Testis (tissue), 3 donors: ENCODE measurements around the gene LIN7B. TPM values are rescaled to one million over a fixed set of nuclear protein-coding genes. Genes with fewer than 3 reads are reported as not detected.

Source experiments
- DNase-seq: peaks from one replicate; pipeline ENCODE4 v3.0.0-alpha.2; 2019
- H3K27ac ChIP-seq, 2 donors: fragments of 200-600 bp; sonication (generic); one replicate each; pipeline ENCODE4 v1.5.1; 2019
- H3K27me3 ChIP-seq: fragments of 200-600 bp; sonication (generic); one replicate; pipeline ENCODE4 v1.5.1; 2019
- H3K36me3 ChIP-seq: fragments of 200-600 bp; sonication (generic); one replicate; pipeline ENCODE4 v1.5.1; 2017; ENCODE audit warnings: low read depth; ENCODE audit errors: missing control alignments
- H3K4me1 ChIP-seq: fragments of 200-600 bp; sonication (generic); one replicate; pipeline ENCODE4 v1.5.1; 2019
- H3K4me3 ChIP-seq, 2 donors: fragments of 200-600 bp; sonication (generic); one replicate each; pipeline ENCODE4 v1.5.1; 2017 to 2019
- H3K9me3 ChIP-seq: fragments of 200-600 bp; sonication (generic); one replicate; pipeline ENCODE4 v1.5.1; 2017
- CTCF ChIP-seq, 3 experiments: fragments of 450-650 bp in 2 of 3; fragments of 200-600 bp in 1 of 3; sonication (generic) in 1 of 3; IDR thresholded peaks; one replicate each; pipeline ENCODE4 v1.5.1; 2016 to 2019; ENCODE audit warnings: antibody characterized with exemption in 3 of 3, mild to moderate bottlenecking in 2 of 3, moderate library complexity in 1 of 3
- POLR2A ChIP-seq: fragments of 450-650 bp; IDR thresholded peaks from one replicate; pipeline ENCODE4 v1.6.1; 2017; ENCODE audit warnings: antibody characterized with exemption, mild to moderate bottlenecking, moderate library complexity
- WGBS, 2 donors: methylation state at CpG; one replicate each; pipeline ENCODE4 v1.1.5; 2018; 5-methylcytosine and 5-hydroxymethylcytosine counted together
- intact Hi-C: fragments of 100-400 bp; cut with DNase I; formaldehyde crosslinking; loops from one replicate; pipeline ENCODE4 v1.15.1; 2023; ENCODE audit warnings: low total_unique reads
- polyA plus RNA-seq: library from polyadenylated mRNA; stranded (reverse); fragments of 350-450 nt; fragmentation: Illumina TruSeq; extraction: RNeasy Lipid Tissue Mini Kit (QIAGEN cat#74804); gene quantifications from one replicate; pipeline ENCODE4 v1.2.3, GENCODE V29; 2014; ENCODE audit warnings: low read depth, low replicate concordance; ENCODE audit not compliant: insufficient read depth
- total RNA-seq, 2 donors: library from RNA; depleted of rRNA; stranded (reverse); fragments of >200 nt; gene quantifications; one replicate each; pipeline ENCODE4 v1.2.3, GENCODE V29; 2016

LIN7B gene
- total and polyA plus RNA-seq, 3 donors from 2014 or later, result 22.4 to 66.2 (median 57.6) TPM

GRCh38 chr19:49094505-49095482 lies 19.4 kb upstream of the LIN7B start:
- Histone ChIP-seq H3K27ac (no peak overlapping the region), H3K4me1 (peaks cover 16% of the 10 kb centered on the region), H3K4me3 (no peak overlapping the region), H3K9me3 (no peaks in the 10 kb centered on the region), H3K36me3 (no peaks in the 10 kb centered on the region), H3K27me3 (no peaks in the 10 kb centered on the region)
- TF ChIP-seq POLR2A (no peak), CTCF (IDR thresholded peaks at IDR 0.05) (no peak)
- DNase-seq, result peak; percentile 73
- intact Hi-C loops, result loop anchor here (10.0 kb wide), 2 partner anchors 50 to 120 kb away; no protein-coding TSS in a partner anchor
- 45 to 56% methylated on average over 23 of the region's 23 CpGs for WGBS, 2 donors

GRCh38 chr19:49097453-49098288 lies 16.5 kb upstream of the LIN7B start:
- Histone ChIP-seq H3K4me3 (no peak overlapping the region), H3K36me3 (no peaks in the 10 kb centered on the region), H3K9me3 (no peaks in the 10 kb centered on the region), H3K27ac (no peak overlapping the region), H3K27me3 (no peaks in the 10 kb centered on the region), H3K4me1 (peaks cover 18% of the 10 kb centered on the region)
- DNase-seq, result peak; percentile 76
- intact Hi-C loops, result loop anchor here (10.0 kb wide), 2 partner anchors 47 to 117 kb away; no protein-coding TSS in a partner anchor
- TF ChIP-seq POLR2A (no peak), CTCF (IDR thresholded peaks at IDR 0.05) (peak; percentile 93 to 99 (median 93))
- WGBS, 2 donors, result 46 to 58% methylated on average over 8 of the region's 8 CpGs

GRCh38 chr19:49098795-49099194 lies 15.4 kb upstream of the LIN7B start:
- H3K4me1 ChIP-seq, result peaks cover 18% of the 10 kb centered on the region
- H3K36me3 ChIP-seq, result no peaks in the 10 kb centered on the region
- TF ChIP-seq POLR2A (no peak), CTCF (IDR thresholded peaks at IDR 0.05) (no peak)
- no peaks in the 10 kb centered on the region for H3K27me3 ChIP-seq
- no peak overlapping the region for H3K27ac ChIP-seq
- no peak overlapping the region for H3K4me3 ChIP-seq
- H3K9me3 ChIP-seq, result no peaks in the 10 kb centered on the region
- no peak for DNase-seq
- intact Hi-C loops, result loop anchor here (10.0 kb wide), 2 partner anchors 46 to 116 kb away; no protein-coding TSS in a partner anchor
- WGBS, 2 donors, result 65 to 71% methylated on average over 4 of the region's 4 CpGs

- Histone ChIP-seq H3K4me3 (no peak overlapping the region), H3K9me3 (no peaks in the 10 kb centered on the region), H3K4me1 (peaks cover 3% of the 10 kb centered on the region), H3K36me3 (no peaks in the 10 kb centered on the region), H3K27me3 (no peaks in the 10 kb centered on the region), H3K27ac (no peak overlapping the region)
- TF ChIP-seq CTCF (IDR thresholded peaks at IDR 0.05) (no peak), POLR2A (no peak)
- no peak for DNase-seq
- WGBS, 2 donors, result 84 to 88% methylated on average over 12 of the region's 12 CpGs
- intact Hi-C loops, result no loop called here
Measured at GRCh38 chr19:49101160-49101559, 13.0 kb upstream of the LIN7B start.
